Measurements from ENCODE around the gene VASH1.

DNA sequence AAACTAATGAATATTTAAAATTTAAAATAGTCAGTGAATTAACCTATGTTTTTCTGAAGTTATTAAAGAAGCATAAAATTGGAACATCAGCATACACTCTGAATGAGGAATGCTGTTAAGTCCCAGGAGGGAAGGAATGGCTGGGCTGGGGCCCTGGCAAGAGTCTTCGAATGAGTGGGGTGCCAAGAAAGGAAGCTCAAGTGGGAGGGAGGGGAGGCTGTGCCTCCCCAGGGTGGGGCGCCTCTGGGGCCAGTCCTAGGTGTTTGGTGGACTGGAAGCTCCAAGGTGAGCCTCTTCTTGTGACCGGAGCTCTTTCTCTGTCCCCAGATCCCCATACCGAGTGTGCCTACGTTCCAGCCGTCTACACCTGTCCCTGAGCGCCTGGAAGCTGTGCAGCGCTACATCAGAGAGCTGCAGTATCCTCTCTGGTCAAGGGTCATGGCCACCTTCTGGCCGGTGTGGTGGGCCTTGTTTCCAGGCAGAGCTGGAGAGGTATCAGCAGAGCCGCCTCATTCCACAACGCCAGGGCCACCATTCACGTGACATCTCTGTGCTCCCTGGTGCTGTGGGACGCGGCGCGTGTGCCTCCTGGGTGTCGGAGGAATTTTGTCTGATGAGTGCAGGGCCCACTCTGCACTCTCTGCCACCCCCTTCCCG lies 8.5 kb downstream of the VASH1 start:
- TF ChIP-seq ZNF521 (tag by site-specific recombination; IDR thresholded peaks at IDR 0.05) (no peak), ZNF830 (tag by site-specific recombination; IDR thresholded peaks at IDR 0.05; ENCODE audit: low read depth) (no peak), ZNF433 (tag by site-specific recombination; IDR thresholded peaks at IDR 0.05; ENCODE audit: low read depth) (no peak), ZEB2 (tag by site-specific recombination; IDR thresholded peaks at IDR 0.05) (no peak), ZBTB8A (tag by site-specific recombination; IDR thresholded peaks at IDR 0.05) (no peak)
- TF ChIP-seq, protein P1, sequence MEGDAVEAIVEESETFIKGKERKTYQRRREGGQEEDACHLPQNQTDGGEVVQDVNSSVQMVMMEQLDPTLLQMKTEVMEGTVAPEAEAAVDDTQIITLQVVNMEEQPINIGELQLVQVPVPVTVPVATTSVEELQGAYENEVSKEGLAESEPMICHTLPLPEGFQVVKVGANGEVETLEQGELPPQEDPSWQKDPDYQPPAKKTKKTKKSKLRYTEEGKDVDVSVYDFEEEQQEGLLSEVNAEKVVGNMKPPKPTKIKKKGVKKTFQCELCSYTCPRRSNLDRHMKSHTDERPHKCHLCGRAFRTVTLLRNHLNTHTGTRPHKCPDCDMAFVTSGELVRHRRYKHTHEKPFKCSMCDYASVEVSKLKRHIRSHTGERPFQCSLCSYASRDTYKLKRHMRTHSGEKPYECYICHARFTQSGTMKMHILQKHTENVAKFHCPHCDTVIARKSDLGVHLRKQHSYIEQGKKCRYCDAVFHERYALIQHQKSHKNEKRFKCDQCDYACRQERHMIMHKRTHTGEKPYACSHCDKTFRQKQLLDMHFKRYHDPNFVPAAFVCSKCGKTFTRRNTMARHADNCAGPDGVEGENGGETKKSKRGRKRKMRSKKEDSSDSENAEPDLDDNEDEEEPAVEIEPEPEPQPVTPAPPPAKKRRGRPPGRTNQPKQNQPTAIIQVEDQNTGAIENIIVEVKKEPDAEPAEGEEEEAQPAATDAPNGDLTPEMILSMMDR (tag by site-specific recombination; IDR thresholded peaks at IDR 0.05): no peak
- TF ChIP-seq, protein P2, sequence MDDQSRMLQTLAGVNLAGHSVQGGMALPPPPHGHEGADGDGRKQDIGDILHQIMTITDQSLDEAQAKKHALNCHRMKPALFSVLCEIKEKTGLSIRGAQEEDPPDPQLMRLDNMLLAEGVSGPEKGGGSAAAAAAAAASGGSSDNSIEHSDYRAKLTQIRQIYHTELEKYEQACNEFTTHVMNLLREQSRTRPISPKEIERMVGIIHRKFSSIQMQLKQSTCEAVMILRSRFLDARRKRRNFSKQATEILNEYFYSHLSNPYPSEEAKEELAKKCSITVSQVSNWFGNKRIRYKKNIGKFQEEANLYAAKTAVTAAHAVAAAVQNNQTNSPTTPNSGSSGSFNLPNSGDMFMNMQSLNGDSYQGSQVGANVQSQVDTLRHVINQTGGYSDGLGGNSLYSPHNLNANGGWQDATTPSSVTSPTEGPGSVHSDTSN (CRISPR knock-in tag; IDR thresholded peaks at IDR 0.05): no peak
- TF ChIP-seq, protein P3, sequence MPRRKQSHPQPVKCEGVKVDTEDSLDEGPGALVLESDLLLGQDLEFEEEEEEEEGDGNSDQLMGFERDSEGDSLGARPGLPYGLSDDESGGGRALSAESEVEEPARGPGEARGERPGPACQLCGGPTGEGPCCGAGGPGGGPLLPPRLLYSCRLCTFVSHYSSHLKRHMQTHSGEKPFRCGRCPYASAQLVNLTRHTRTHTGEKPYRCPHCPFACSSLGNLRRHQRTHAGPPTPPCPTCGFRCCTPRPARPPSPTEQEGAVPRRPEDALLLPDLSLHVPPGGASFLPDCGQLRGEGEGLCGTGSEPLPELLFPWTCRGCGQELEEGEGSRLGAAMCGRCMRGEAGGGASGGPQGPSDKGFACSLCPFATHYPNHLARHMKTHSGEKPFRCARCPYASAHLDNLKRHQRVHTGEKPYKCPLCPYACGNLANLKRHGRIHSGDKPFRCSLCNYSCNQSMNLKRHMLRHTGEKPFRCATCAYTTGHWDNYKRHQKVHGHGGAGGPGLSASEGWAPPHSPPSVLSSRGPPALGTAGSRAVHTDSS (tag by site-specific recombination; IDR thresholded peaks at IDR 0.05): no peak
